Endothelial cell (in vitro differentiated cells): ENCODE data around the gene EPOP. TPM values are rescaled to one million over a fixed set of nuclear protein-coding genes. Genes with fewer than 3 reads are reported as not detected.
"Not testable (repeated sequence)": the region's sequence is repeated elsewhere in the genome, so short reads cannot be mapped to it uniquely, and the experiment has no call there.

Experiments
- DNase-seq: peaks from one replicate; pipeline ENCODE4 v3.0.0; 2021; ENCODE audit warnings: low spot score
- H3K27ac Mint-ChIP-seq: one replicate; pipeline ENCODE4 v1.8.0; 2021; ENCODE audit warnings: mixed read lengths, inconsistent platforms; ENCODE audit not compliant: unreplicated experiment
- H3K27me3 Mint-ChIP-seq: one replicate; pipeline ENCODE4 v1.8.0; 2021; ENCODE audit warnings: mild to moderate bottlenecking, moderate library complexity, mixed read lengths, inconsistent platforms; ENCODE audit not compliant: unreplicated experiment
- H3K36me3 Mint-ChIP-seq: one replicate; pipeline ENCODE4 v1.8.0; 2021; ENCODE audit warnings: mild to moderate bottlenecking, low read depth, mixed read lengths, inconsistent platforms; ENCODE audit not compliant: unreplicated experiment
- H3K4me1 Mint-ChIP-seq: one replicate; pipeline ENCODE4 v1.8.0; 2021; ENCODE audit warnings: mild to moderate bottlenecking, mixed read lengths, inconsistent platforms; ENCODE audit not compliant: unreplicated experiment
- H3K4me3 Mint-ChIP-seq: one replicate; pipeline ENCODE4 v1.8.0; 2021; ENCODE audit warnings: mild to moderate bottlenecking, mixed read lengths, inconsistent platforms; ENCODE audit not compliant: unreplicated experiment
- H3K9me3 Mint-ChIP-seq: one replicate; pipeline ENCODE4 v1.8.0; 2021; ENCODE audit warnings: mixed read lengths, inconsistent platforms; ENCODE audit not compliant: unreplicated experiment
- total RNA-seq: library from RNA; stranded (reverse); fragmentation: NEBNext Ultra II Directional; extraction: Animal tissue kit (Norgen Biotek cat#: 25700); gene quantifications from one replicate; pipeline ENCODE4 v1.2.1, GENCODE V29; 2021; ENCODE audit not compliant: unreplicated experiment
- TF ChIP-seq, protein P1 (sequence below): fragments of 200-600 bp; sonication (generic); IDR thresholded peaks from one replicate; pipeline ENCODE4 v1.5.0; 2021; ENCODE audit warnings: antibody characterized with exemption; ENCODE audit not compliant: unreplicated experiment

EPOP gene
- total RNA-seq, 1 donor from 2014 or later: 1.3 TPM

DNA sequence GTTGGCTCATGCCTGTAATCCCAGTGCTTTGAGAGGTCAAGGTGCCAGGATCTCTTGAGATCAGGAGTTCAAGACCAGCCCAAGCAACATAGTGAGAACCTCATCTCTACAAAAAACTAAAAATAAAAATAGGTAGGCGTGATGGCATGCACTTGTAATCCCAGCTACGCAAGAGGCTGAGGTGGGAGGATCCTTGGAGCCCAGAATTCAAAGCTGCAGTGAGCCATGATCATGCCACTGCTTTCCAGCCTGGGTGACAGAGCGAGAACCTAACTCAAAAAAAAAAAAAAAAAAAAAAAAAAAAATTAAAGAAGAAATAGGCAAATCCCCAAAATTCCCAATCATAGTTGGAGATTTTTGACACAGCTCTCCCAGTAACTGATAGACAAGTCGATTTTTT lies 36.8 kb downstream of the EPOP start:
- no peak overlapping the region for H3K4me3 Mint-ChIP-seq
- TF ChIP-seq, protein P1, sequence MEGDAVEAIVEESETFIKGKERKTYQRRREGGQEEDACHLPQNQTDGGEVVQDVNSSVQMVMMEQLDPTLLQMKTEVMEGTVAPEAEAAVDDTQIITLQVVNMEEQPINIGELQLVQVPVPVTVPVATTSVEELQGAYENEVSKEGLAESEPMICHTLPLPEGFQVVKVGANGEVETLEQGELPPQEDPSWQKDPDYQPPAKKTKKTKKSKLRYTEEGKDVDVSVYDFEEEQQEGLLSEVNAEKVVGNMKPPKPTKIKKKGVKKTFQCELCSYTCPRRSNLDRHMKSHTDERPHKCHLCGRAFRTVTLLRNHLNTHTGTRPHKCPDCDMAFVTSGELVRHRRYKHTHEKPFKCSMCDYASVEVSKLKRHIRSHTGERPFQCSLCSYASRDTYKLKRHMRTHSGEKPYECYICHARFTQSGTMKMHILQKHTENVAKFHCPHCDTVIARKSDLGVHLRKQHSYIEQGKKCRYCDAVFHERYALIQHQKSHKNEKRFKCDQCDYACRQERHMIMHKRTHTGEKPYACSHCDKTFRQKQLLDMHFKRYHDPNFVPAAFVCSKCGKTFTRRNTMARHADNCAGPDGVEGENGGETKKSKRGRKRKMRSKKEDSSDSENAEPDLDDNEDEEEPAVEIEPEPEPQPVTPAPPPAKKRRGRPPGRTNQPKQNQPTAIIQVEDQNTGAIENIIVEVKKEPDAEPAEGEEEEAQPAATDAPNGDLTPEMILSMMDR: no peak
- no peaks in the 10 kb centered on the region for H3K4me1 Mint-ChIP-seq
- DNase-seq: no peak
- no peak overlapping the region for H3K27ac Mint-ChIP-seq
- peaks cover 1% of the 10 kb centered on the region for H3K27me3 Mint-ChIP-seq
- no peaks in the 10 kb centered on the region for H3K9me3 Mint-ChIP-seq
- no peaks in the 10 kb centered on the region for H3K36me3 Mint-ChIP-seq

DNA sequence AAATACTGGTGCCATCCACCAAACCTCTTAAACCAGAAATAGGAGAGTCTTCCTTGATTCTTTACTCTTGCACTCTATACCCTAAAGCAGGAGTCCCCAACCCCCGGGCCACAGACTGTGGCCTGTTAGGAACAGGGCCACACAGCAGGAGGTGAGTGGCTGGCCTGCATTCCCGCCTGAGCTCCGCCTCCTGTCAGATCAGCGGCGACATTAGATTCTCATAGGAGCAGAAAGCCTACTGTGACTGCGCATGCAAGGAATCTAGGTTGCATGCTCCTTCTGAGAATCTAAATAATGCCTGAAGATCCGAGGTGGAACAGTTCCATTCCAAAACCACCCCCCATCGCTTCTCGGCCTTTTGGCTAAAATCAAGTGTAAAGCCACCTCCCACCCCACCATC lies 38.7 kb downstream of the EPOP start:
- TF ChIP-seq, protein P1: no peak
- no peaks in the 10 kb centered on the region for H3K9me3 Mint-ChIP-seq
- H3K4me1 Mint-ChIP-seq: no peaks in the 10 kb centered on the region
- no peak overlapping the region for H3K4me3 Mint-ChIP-seq
- no peaks in the 10 kb centered on the region for H3K36me3 Mint-ChIP-seq
- peaks cover 1% of the 10 kb centered on the region for H3K27me3 Mint-ChIP-seq
- no peak overlapping the region for H3K27ac Mint-ChIP-seq
- DNase-seq: no peak

DNA sequence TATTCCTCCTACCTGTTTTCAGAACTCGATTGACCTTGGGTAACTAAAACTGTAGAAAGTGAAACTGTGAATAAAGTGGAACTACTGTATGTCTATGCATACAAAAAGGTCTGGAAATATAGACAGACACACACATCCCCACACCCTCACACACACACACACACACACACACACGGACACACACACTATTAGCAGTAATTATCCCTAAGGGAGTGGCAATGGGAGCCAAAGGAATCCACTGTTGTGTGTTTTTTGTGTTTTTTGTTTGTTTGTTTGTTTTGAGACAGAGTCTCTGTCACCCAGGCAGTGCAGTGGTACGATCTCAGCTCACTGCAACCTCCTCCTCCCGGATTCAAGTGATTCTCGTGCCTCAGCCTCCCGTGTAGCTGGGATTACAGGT lies 42.4 kb downstream of the EPOP start:
- no peaks in the 10 kb centered on the region for H3K36me3 Mint-ChIP-seq
- H3K9me3 Mint-ChIP-seq: no peaks in the 10 kb centered on the region
- H3K4me1 Mint-ChIP-seq: no peaks in the 10 kb centered on the region
- no peak overlapping the region for H3K27ac Mint-ChIP-seq
- H3K27me3 Mint-ChIP-seq: peaks cover 3% of the 10 kb centered on the region
- no peak overlapping the region for H3K4me3 Mint-ChIP-seq
- TF ChIP-seq, protein P1: no peak
- DNase-seq: no peak

DNA sequence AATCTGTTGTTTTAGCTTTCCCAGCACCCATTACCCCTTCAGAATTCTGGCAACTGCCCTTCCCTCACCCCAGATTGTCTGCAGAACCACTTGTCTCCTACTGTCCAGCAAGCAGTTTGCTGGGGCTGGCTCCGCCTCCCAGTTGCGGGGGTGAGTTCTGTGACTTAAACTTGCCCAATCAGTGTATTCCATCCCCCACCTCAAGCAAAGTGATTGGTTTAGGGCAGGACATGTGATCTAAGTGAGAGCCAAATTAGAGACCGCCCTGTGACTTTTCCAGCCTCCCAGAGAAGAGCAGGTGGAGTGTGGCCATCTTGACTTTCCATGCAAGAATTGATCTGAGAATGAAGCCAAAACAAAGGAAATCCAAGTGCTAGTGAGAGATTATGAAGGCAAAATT lies 46.3 kb downstream of the EPOP start:
- Mint-ChIP-seq H3K4me1 (no peaks in the 10 kb centered on the region), H3K36me3 (no peaks in the 10 kb centered on the region), H3K27ac (no peak overlapping the region), H3K9me3 (no peaks in the 10 kb centered on the region), H3K27me3 (peaks cover 2% of the 10 kb centered on the region), H3K4me3 (no peak overlapping the region)
- no peak for DNase-seq
- TF ChIP-seq, protein P1: no peak

DNA sequence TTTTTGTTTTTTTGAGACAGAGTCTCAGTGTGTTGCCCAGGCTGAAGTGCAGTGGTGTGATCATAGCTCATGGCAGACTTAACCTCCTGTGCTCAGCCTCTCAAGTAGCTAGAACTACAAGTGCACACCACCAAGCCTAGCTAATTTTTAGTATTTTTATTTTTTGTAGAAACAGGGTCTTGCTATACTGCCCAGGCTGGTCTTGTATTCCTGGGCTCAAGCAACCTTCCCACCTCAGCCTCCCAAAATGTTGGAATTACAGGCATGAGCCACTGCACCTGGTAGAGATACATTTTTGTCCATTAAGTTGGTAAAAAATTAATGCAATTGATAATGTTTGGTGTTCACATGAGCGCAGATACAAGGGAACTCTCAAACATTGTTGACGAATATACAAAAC lies 46.8 kb downstream of the EPOP start:
- Mint-ChIP-seq H3K27me3 (peaks cover 2% of the 10 kb centered on the region), H3K27ac (no peak overlapping the region), H3K4me1 (no peaks in the 10 kb centered on the region), H3K9me3 (no peaks in the 10 kb centered on the region), H3K36me3 (no peaks in the 10 kb centered on the region), H3K4me3 (no peak overlapping the region)
- no peak for DNase-seq
- TF ChIP-seq, protein P1: no peak

DNA sequence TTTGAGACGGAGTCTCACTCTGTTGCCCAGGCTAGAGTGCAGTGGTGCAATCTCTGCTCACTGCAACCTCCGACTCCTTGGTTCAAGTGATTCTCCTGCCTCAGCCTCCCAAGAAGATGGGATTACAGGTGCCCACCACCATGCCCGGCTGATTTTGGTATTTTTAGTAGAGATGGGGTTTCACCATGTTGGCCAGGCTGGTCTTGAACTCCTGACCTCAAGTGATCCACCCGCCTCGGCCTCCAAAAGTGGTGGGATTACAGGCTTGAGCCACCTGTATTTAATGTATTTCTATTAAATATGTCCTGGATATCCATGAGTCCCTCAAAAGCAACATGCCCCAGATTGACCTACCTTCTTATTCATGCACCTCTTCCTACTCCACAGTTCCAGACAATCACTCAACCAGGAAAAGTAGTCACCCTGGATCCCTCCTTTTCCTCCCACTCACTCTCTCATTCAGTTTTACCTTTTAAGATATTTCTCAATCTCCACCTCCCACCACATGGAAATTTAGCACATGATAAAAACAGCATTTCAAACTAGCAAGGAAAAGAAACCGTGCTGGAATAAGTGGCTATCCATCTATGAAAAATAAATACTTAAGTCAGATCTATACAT lies 48.0 kb downstream of the EPOP start:
- H3K36me3 Mint-ChIP-seq, H3K4me1 Mint-ChIP-seq, H3K27ac Mint-ChIP-seq, H3K4me3 Mint-ChIP-seq, DNase-seq, H3K9me3 Mint-ChIP-seq, H3K27me3 Mint-ChIP-seq: not testable (repeated sequence)
